Fibroblast of lung (primary cell): ENCODE measurements around the gene BRME1.

Experiments
- EZH2 ChIP-seq: IDR thresholded peaks from 2 replicates; pipeline ENCODE4 v1.5.1; 2012; ENCODE audit warnings: low read length, control low read depth, mild to moderate bottlenecking; ENCODE audit errors: missing control alignments
- TF ChIP-seq, protein P1 (sequence below), 2 donors: IDR thresholded peaks in 1 of 2; conservative IDR thresholded peaks in 1 of 2; 1 replicate in 1 of 2; 2 replicates in 1 of 2; pipeline ENCODE4 v1.5.1; 2011 to 2012; ENCODE audit warnings: low read length in 2 of 2, control low read depth in 1 of 2, inconsistent platforms in 1 of 2, low read depth in 1 of 2, mild to moderate bottlenecking in 1 of 2

GRCh38 chr19:13896227-13896626 lies 9.7 kb downstream of the BRME1 start:
- TF ChIP-seq, protein P1, sequence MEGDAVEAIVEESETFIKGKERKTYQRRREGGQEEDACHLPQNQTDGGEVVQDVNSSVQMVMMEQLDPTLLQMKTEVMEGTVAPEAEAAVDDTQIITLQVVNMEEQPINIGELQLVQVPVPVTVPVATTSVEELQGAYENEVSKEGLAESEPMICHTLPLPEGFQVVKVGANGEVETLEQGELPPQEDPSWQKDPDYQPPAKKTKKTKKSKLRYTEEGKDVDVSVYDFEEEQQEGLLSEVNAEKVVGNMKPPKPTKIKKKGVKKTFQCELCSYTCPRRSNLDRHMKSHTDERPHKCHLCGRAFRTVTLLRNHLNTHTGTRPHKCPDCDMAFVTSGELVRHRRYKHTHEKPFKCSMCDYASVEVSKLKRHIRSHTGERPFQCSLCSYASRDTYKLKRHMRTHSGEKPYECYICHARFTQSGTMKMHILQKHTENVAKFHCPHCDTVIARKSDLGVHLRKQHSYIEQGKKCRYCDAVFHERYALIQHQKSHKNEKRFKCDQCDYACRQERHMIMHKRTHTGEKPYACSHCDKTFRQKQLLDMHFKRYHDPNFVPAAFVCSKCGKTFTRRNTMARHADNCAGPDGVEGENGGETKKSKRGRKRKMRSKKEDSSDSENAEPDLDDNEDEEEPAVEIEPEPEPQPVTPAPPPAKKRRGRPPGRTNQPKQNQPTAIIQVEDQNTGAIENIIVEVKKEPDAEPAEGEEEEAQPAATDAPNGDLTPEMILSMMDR (conservative IDR thresholded peaks at IDR 0.05 in 1 of 2, IDR thresholded peaks at IDR 0.05 in 1 of 2; ENCODE audit: low read depth in 1 of 2, low read length in 2 of 2): no peak
- TF ChIP-seq EZH2: no peak
